MV-4-11 (cell line): ENCODE data around the gene TNS3.
A peak's percentile ranks its signal among the peaks of the same experiment; 100 is the strongest.

Experiments
- DNase-seq: peaks from one replicate; lab custom pipeline; 2025; lab: John Stamatoyannopoulos, UW

TNS3 gene

GRCh38 chr7:47428052-47428767 lies 153.7 kb downstream of the TNS3 start:
- no peak for DNase-seq

- no peak for DNase-seq
These were observed 154.8 kb downstream of the TNS3 start for GRCh38 chr7:47427051-47427643.

- DNase-seq: no peak
These were observed 157.4 kb downstream of the TNS3 start for GRCh38 chr7:47424523-47424922.

- no peak for DNase-seq
These were observed 158.7 kb downstream of the TNS3 start for GRCh38 chr7:47423196-47423595.

- no peak for DNase-seq
These were observed 159.3 kb downstream of the TNS3 start for GRCh38 chr7:47422611-47423010.

GRCh38 chr7:47421456-47421855 lies 160.5 kb downstream of the TNS3 start:
- DNase-seq: no peak

GRCh38 chr7:47420122-47420780 lies 161.7 kb downstream of the TNS3 start:
- DNase-seq: no peak

- peak; percentile 3 for DNase-seq
These were observed 162.4 kb downstream of the TNS3 start for GRCh38 chr7:47419471-47419870.

- no peak for DNase-seq
These were observed 163.2 kb downstream of the TNS3 start for GRCh38 chr7:47418601-47419309.

GRCh38 chr7:47416492-47417480 lies 165.1 kb downstream of the TNS3 start:
- DNase-seq: no peak

- DNase-seq: no peak
These were observed 166.3 kb downstream of the TNS3 start for GRCh38 chr7:47415318-47416212.

GRCh38 chr7:47414342-47415317 lies 167.3 kb downstream of the TNS3 start:
- DNase-seq: no peak

- no peak for DNase-seq
These were observed 168.2 kb downstream of the TNS3 start for GRCh38 chr7:47413526-47414341.

GRCh38 chr7:47411901-47412300 lies 170.0 kb downstream of the TNS3 start:
- no peak for DNase-seq

- no peak for DNase-seq
These were observed 170.5 kb downstream of the TNS3 start for GRCh38 chr7:47411281-47411869.

GRCh38 chr7:47408675-47409074 lies 173.2 kb downstream of the TNS3 start:
- no peak for DNase-seq

GRCh38 chr7:47407821-47408674 lies 173.9 kb downstream of the TNS3 start:
- DNase-seq: no peak
